Epithelial cell of umbilical artery (primary cell): ENCODE measurements around the gene IRF7. TPM values are rescaled to one million over a fixed set of nuclear protein-coding genes. Genes with fewer than 3 reads are reported as not detected.

Source experiments
- total RNA-seq: library from RNA; depleted of rRNA; stranded (reverse); fragments of >200 nt; gene quantifications from 2 replicates; pipeline ENCODE4 v1.2.3, GENCODE V29; 2014

IRF7 gene
- total RNA-seq = 11.0 and 71.6 TPM in 2 replicates

DNA sequence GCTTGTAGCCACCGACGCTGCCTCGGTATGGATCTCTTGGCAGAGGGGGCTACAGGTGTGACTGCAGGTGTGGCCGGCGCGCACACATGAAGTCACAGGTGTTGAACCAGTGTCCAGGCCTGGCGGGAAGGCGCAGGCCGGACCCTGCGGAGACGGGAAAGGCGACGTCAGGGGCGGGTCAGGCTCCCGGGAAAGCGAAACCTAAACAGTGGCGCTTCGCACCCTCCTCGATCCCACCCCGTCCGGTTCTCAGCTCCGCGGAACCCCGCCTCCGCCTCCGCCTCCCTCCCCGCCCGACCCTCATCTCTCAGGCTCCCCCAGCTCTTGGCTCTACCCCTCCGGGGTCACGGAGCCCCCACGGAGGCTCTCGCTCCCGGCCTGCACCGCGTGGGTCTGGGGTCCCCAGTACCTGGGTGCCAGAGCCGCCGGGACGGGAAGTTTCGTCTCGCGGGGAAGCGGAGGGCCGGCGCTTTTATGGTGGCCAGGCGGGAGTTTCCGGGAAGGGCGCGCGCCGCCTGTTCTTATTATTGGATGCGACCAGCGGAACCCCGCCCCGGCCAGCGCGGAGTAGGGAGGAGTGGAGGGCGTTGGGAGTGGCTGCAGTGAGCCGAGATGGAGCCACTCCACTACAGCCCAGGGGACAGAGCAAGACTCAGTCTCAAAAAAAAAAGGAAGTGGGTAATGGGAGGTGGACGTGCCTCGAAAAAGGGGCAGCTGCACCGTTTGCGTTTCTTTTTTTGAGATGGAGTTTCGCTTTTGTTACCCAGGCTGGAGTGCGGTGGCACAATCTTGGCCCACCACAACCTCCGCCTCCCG, at the start of gene IRF7:
Gene IRF7, minus strand, starts transcription at position 447 of the 816 bp plus-strand sequence. CDS start 586 bp downstream, outside the sequence.

GRCh38 chr11:636511-637332, 21.0 kb upstream of the IRF7 start, which contains the start of gene DRD4:
DRD4 (plus strand) TSS chr11:637269; CDS start chr11:637305, 36 bp downstream.

GRCh38 chr11:626475-627307, 10.9 kb upstream of the IRF7 start, which contains the start of gene SCT:
SCT (minus strand) TSS chr11:627181; CDS start chr11:627143, 38 bp downstream.

DNA sequence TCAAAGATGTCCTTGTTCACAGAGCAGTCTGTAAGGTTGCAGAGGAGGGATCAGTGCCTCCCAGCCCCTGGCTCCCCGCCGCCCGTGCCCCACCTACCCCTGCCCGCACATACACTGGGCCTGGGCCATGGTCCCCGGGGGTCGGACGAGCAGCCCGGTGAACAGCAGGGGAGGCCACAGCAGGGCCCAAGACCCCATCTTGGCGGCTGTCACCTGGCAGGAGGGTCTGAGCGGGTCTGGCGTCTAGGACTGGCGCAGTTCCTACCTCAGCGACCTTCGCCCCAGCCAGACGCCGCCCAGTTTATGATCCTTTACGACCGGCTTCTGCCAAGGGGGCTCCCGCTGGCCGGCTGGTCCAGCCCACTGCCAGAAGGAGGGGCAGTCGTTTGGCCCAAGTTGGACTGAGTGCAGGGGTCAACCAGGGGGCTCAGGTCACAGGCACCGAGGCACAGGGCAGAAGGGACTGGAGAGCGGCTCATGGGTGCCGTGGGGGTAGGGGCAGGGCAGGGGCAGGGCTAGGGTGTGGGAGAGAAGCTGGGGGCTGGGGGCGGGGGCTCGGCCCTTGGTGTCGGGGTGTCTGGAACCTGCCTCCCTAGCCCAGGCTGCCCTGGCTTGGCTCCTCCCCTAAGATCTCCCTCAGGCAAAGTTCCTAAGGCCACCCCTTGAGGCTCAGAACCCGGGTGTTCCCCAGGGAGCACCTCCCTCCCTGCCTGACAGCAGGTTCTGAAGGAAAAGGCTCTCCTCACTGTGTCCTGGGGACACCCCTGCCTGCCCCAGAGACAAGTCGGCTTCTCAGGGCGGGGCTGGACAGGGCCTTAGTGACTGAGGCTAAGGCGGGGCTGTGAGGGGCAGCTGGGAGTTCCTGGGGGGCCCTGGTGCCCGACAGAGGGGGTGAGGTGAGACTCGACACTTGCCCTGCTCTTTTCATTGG, 9.2 kb upstream of the IRF7 start, which contains the start of gene CDHR5:
Gene CDHR5, minus strand, starts transcription at position 251 of the 931 bp plus-strand sequence. Its CDS starts 53 bp downstream, at position 198.

GRCh38 chr11:575996-576768, 39.6 kb downstream of the IRF7 start, which contains the start of gene PHRF1:
PHRF1 (plus strand) TSS chr11:576470; CDS start chr11:581513, 5,043 bp downstream.

Other genes with a start within 250 kb of the IRF7 start
- gene B4GALNT4, start 246.5 kb downstream of the IRF7 start, total RNA-seq = 0.46 and 7.8 TPM in 2 replicates
- gene PKP3, start 221.7 kb downstream of the IRF7 start, total RNA-seq = 0.15 and 0.32 TPM in 2 replicates
- 28.1 and 43.2 TPM in 2 replicates for gene SIGIRR, start 201.0 kb downstream of the IRF7 start, total RNA-seq
- gene ANO9, start 173.9 kb downstream of the IRF7 start, total RNA-seq = not detected in 2 replicates
- 29.9 and 30.2 TPM in 2 replicates for gene PTDSS2, start 165.7 kb downstream of the IRF7 start, total RNA-seq
- gene RNH1, start 108.7 kb downstream of the IRF7 start, total RNA-seq = 167 and 236 TPM in 2 replicates
- 43.0 and 67.2 TPM in 2 replicates for gene HRAS, start 80.4 kb downstream of the IRF7 start, total RNA-seq
- 0.30 and 0.32 TPM in 2 replicates for gene LRRC56, start 78.4 kb downstream of the IRF7 start, total RNA-seq
- gene LMNTD2, start 55.2 kb downstream of the IRF7 start, total RNA-seq = 0.30 and 0.65 TPM in 2 replicates
- 10.2 and 14.3 TPM in 2 replicates for gene RASSF7, start 55.0 kb downstream of the IRF7 start, total RNA-seq
- 24.5 and 26.0 TPM in 2 replicates for gene PHRF1, start 39.5 kb downstream of the IRF7 start, total RNA-seq
- gene CDHR5, start 9.0 kb upstream of the IRF7 start, total RNA-seq = not detected in 2 replicates
- not detected in 2 replicates for gene SCT, start 11.2 kb upstream of the IRF7 start, total RNA-seq
- gene DRD4, start 21.3 kb upstream of the IRF7 start, total RNA-seq = not detected in 2 replicates
- gene DEAF1, start 79.3 kb upstream of the IRF7 start, total RNA-seq = 34.8 and 38.7 TPM in 2 replicates
- 7.8 and 11.7 TPM in 2 replicates for gene TMEM80, start 79.9 kb upstream of the IRF7 start, total RNA-seq
- gene EPS8L2, start 90.3 kb upstream of the IRF7 start, total RNA-seq = 2.3 and 2.9 TPM in 2 replicates
- gene TALDO1, start 131.5 kb upstream of the IRF7 start, total RNA-seq = 200 and 226 TPM in 2 replicates
- 16.9 and 23.3 TPM in 2 replicates for gene GATD1, start 161.5 kb upstream of the IRF7 start, total RNA-seq
- 0.32 TPM in 1 of 2 replicates, not detected in the other for gene CEND1, start 174.1 kb upstream of the IRF7 start, total RNA-seq
- gene SLC25A22, start 182.3 kb upstream of the IRF7 start, total RNA-seq = 5.3 and 9.4 TPM in 2 replicates
- gene PIDD1, start 189.3 kb upstream of the IRF7 start, total RNA-seq = 6.5 and 6.8 TPM in 2 replicates
- 71.0 and 255 TPM in 2 replicates for gene RPLP2, start 194.0 kb upstream of the IRF7 start, total RNA-seq
- 15.2 and 16.2 TPM in 2 replicates for gene PNPLA2, start 203.0 kb upstream of the IRF7 start, total RNA-seq
- gene CRACR2B, start 212.0 kb upstream of the IRF7 start, total RNA-seq = 6.5 and 9.6 TPM in 2 replicates
- 523 and 570 TPM in 2 replicates for gene CD151, start 217.0 kb upstream of the IRF7 start, total RNA-seq
- gene POLR2L, start 226.6 kb upstream of the IRF7 start, total RNA-seq = 25.2 and 71.8 TPM in 2 replicates
- 76.0 and 116 TPM in 2 replicates for gene TSPAN4, start 226.9 kb upstream of the IRF7 start, total RNA-seq